HepG2 (cell line): ENCODE measurements around the gene STOM. TPM values are rescaled to one million over a fixed set of nuclear protein-coding genes. Genes with fewer than 3 reads are reported as not detected.

Experiments used
- BRD4 ChIP-seq: sonication (generic); formaldehyde crosslinking; IDR thresholded peaks from 2 replicates; pipeline ENCODE4 v1.4.0; 2020; ENCODE audit warnings: missing genetic modification reagents
- CREB3 ChIP-seq: sonication (generic); formaldehyde crosslinking; IDR thresholded peaks from 2 replicates; pipeline ENCODE4 v1.5.0; 2020; ENCODE audit warnings: missing genetic modification reagents
- ELF1 ChIP-seq: sonication (generic); formaldehyde crosslinking; IDR thresholded peaks from 2 replicates; pipeline ENCODE4 v1.4.0; 2020; ENCODE audit warnings: missing genetic modification reagents
- HMGXB3 ChIP-seq: sonication (generic); formaldehyde crosslinking; IDR thresholded peaks from 2 replicates; pipeline ENCODE4 v1.4.0; 2020; ENCODE audit warnings: missing genetic modification reagents, borderline replicate concordance
- IRF9 ChIP-seq: sonication (generic); formaldehyde crosslinking; IDR thresholded peaks from 2 replicates; pipeline ENCODE4 v1.8.0; 2022; ENCODE audit warnings: missing genetic modification reagents, mild to moderate bottlenecking, borderline replicate concordance
- JDP2 ChIP-seq: sonication (generic); formaldehyde crosslinking; IDR thresholded peaks from 2 replicates; pipeline ENCODE4 v1.8.1; 2022; ENCODE audit warnings: missing genetic modification reagents, borderline replicate concordance
- MED8 ChIP-seq: sonication (generic); formaldehyde crosslinking; IDR thresholded peaks from 2 replicates; pipeline ENCODE4 v1.8.1; 2023; ENCODE audit warnings: mild to moderate bottlenecking, missing genetic modification reagents; ENCODE audit not compliant: insufficient replicate concordance
- MXD1 ChIP-seq: sonication (generic); formaldehyde crosslinking; IDR thresholded peaks from 2 replicates; pipeline ENCODE4 v1.4.0; 2020; ENCODE audit warnings: mild to moderate bottlenecking, missing genetic modification reagents
- ONECUT2 ChIP-seq: sonication (generic); formaldehyde crosslinking; IDR thresholded peaks from 2 replicates; pipeline ENCODE4 v1.4.0; 2020; ENCODE audit warnings: missing genetic modification reagents
- PITX1 ChIP-seq: sonication (generic); formaldehyde crosslinking; IDR thresholded peaks from 2 replicates; pipeline ENCODE4 v1.5.1; 2020; ENCODE audit warnings: mild to moderate bottlenecking, missing genetic modification reagents
- SAFB2 ChIP-seq: sonication (generic); formaldehyde crosslinking; IDR thresholded peaks from 2 replicates; pipeline ENCODE4 v1.5.1; 2020; ENCODE audit warnings: missing genetic modification reagents, low read depth, mild to moderate bottlenecking, borderline replicate concordance
- SNAI1 ChIP-seq: sonication (generic); formaldehyde crosslinking; IDR thresholded peaks from 2 replicates; pipeline ENCODE4 v1.5.0; 2020; ENCODE audit warnings: mild to moderate bottlenecking, missing genetic modification reagents, borderline replicate concordance
- SNAPC5 ChIP-seq: sonication (generic); formaldehyde crosslinking; IDR thresholded peaks from 2 replicates; pipeline ENCODE4 v1.8.1; 2023; ENCODE audit warnings: mild to moderate bottlenecking, missing genetic modification reagents, borderline replicate concordance
- ZBTB2 ChIP-seq: sonication (generic); formaldehyde crosslinking; IDR thresholded peaks from 2 replicates; pipeline ENCODE4 v1.8.0; 2022; ENCODE audit warnings: low read depth, missing genetic modification reagents
- ZBTB25 ChIP-seq: IDR thresholded peaks from 2 replicates; pipeline ENCODE4 v1.6.1; 2018; ENCODE audit warnings: missing genetic modification reagents
- ZIK1 ChIP-seq: sonication (generic); formaldehyde crosslinking; IDR thresholded peaks from 2 replicates; pipeline ENCODE4 v1.5.0; 2020; ENCODE audit warnings: mild to moderate bottlenecking, low read depth, missing genetic modification reagents, borderline replicate concordance
- ZKSCAN5 ChIP-seq: sonication (generic); formaldehyde crosslinking; IDR thresholded peaks from 2 replicates; pipeline ENCODE4 v1.5.1; 2020; ENCODE audit warnings: mild to moderate bottlenecking, missing genetic modification reagents
- ZNF335 ChIP-seq: sonication (generic); formaldehyde crosslinking; IDR thresholded peaks from 2 replicates; pipeline ENCODE4 v1.4.0; 2020; ENCODE audit warnings: missing genetic modification reagents
- polyA plus RNA-seq, 8 experiments: library from polyadenylated mRNA; depleted of rRNA in 3 of 8; stranded (reverse) in 7 of 8; unstranded in 1 of 8; fragments of >200 nt; fragmentation: Illumina TruSeq in 4 of 8; extraction: Trizol in 4 of 8; gene quantifications; 2 replicates each; pipeline versions ENCODE4 v1.2.1 to v1.2.3, GENCODE V29; 2011 to 2016; ENCODE audit warnings: low read depth in 4 of 8, missing spikeins in 1 of 8, mixed read lengths in 1 of 8; ENCODE audit not compliant: insufficient read depth in 1 of 8
- total RNA-seq, 5 experiments: library from RNA; depleted of rRNA; stranded (reverse); fragments of >200 nt; fragmentation: Illumina TruSeq; extraction: Trizol; gene quantifications; 2 replicates each; pipeline ENCODE4 v1.2.3, GENCODE V29; 2016; ENCODE audit warnings: low read depth in 1 of 5

STOM gene
- total and polyA plus RNA-seq, 2 of the 13 experiments (the other 11 are each of a cell fraction or from before 2014, with no cell fraction given) = 43.6 to 165 TPM

GRCh38 chr9:121299467-121300282 lies 70.4 kb downstream of the STOM start (continued):
- no peak for TF ChIP-seq JDP2 (CRISPR knock-in tag)
- no peak for TF ChIP-seq SNAPC5
- TF ChIP-seq ZBTB25 (CRISPR knock-in tag) = peak; percentile 13; the same call in 1 of the 2 replicates
- no peak for TF ChIP-seq ZKSCAN5 (CRISPR knock-in tag)
- TF ChIP-seq ONECUT2 (CRISPR knock-in tag) = peak; percentile 62; the same call in 1 of the 2 replicates
- 0 out of 2 replicates have a peak, but pooled peaks have one; percentile 3 for TF ChIP-seq CREB3 (CRISPR knock-in tag)
- no peak for TF ChIP-seq ZIK1
- peak; percentile 33; the same call in 1 of the 2 replicates for TF ChIP-seq SAFB2 (CRISPR knock-in tag)
- TF ChIP-seq MED8 (CRISPR knock-in tag) = peak; percentile 56
- TF ChIP-seq ZNF335 (CRISPR knock-in tag) = no peak
- TF ChIP-seq IRF9 = no peak
- no peak for TF ChIP-seq ZBTB2 (CRISPR knock-in tag)
- no peak; the same call in 1 of the 2 replicates for TF ChIP-seq BRD4 (CRISPR knock-in tag)
- TF ChIP-seq HMGXB3 (CRISPR knock-in tag) = no peak
- peak; percentile 82; the same call in 1 of the 2 replicates for TF ChIP-seq SNAI1 (CRISPR knock-in tag)
- TF ChIP-seq PITX1 = peak; percentile 24; the same call in 1 of the 2 replicates
- TF ChIP-seq ELF1 (CRISPR knock-in tag) = no peak
- TF ChIP-seq MXD1 = peak; percentile 79
